Retinal pigment epithelial cell (primary cell): ENCODE measurements around the gene CA9.

Experiments
- DNase-seq: peaks from one replicate; pipeline ENCODE4 v3.0.0-alpha.2; 2010; ENCODE audit warnings: low read depth
- H3K4me3 ChIP-seq: 2 replicates; pipeline ENCODE4 v1.5.1; 2011; ENCODE audit warnings: mild to moderate bottlenecking, low read length, control low read depth, moderate library complexity
- CTCF ChIP-seq: conservative IDR thresholded peaks from 2 replicates; pipeline ENCODE4 v1.5.1; 2011; ENCODE audit warnings: low read depth, low read length, control low read depth, inconsistent platforms

CA9 gene

GRCh38 chr9:35681341-35682002, 7.7 kb downstream of the CA9 start:
- no peak for TF ChIP-seq CTCF
- no peak for DNase-seq

GRCh38 chr9:35682051-35682450, 8.3 kb downstream of the CA9 start:
- no peak for DNase-seq
- TF ChIP-seq CTCF: no peak
- no peak overlapping the region for H3K4me3 ChIP-seq

More at GRCh38 chr9:35681341-35682002, 7.7 kb downstream of the CA9 start:
- no peak overlapping the region for H3K4me3 ChIP-seq

- H3K4me3 ChIP-seq: no peak overlapping the region
- DNase-seq: no peak
- TF ChIP-seq CTCF: no peak
Measured at GRCh38 chr9:35682520-35683315, 9.0 kb downstream of the CA9 start.

GRCh38 chr9:35683323-35683722, 9.6 kb downstream of the CA9 start:
- H3K4me3 ChIP-seq: no peak overlapping the region
- TF ChIP-seq CTCF: no peak
- DNase-seq: no peak

GRCh38 chr9:35684921-35685320, 11.2 kb downstream of the CA9 start:
- no peak overlapping the region for H3K4me3 ChIP-seq
- no peak for DNase-seq
- TF ChIP-seq CTCF: no peak

GRCh38 chr9:35685506-35685905, 11.8 kb downstream of the CA9 start:
- DNase-seq: no peak
- no peak for TF ChIP-seq CTCF
- no peak overlapping the region for H3K4me3 ChIP-seq
